Embryonic facial prominence (tissue), 1 donor: Measurements from ENCODE around the gene FAM3C.

ENCODE experiments used
- DNase-seq: peaks from one replicate; pipeline ENCODE4 v3.0.0-alpha.2; 2016; ENCODE audit errors: extremely low spot score

FAM3C gene

DNA sequence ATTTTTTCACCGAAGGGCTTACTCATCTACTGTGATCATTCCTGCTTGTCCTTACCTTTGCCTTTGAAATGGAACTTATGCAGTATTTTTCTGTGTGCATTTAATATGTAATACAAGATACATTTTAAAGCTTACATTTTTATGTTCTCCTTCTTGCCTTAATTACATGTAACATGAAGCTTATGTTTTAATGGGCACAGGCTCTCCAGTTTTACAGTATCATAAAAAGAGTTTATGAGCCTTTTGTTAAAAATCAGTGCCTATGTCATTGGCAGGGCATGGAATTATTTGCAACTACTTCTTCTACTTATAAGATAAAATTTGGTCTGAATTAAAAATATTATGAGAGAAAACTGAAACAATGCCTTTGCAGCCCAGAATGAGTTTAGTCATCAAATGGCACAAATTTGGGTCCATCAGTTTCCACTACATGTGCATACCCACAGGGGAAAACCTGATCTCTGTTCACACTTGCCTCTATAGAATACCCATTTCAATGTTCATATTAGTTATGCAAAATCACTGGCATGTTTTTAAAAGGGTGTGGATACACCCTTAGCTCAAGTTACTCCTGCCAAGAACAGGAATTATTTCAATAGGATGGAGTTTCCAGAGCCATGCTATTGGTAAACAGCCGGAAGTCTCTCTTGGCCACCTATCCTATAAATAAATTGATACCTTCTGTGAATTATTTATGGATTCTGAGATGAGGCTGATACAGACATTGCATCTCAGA, 95.3 kb downstream of the FAM3C start:
- DNase-seq, result no peak
